GM18499 (cell line): Measurements from ENCODE around the gene CFAP46.

Source experiments
- ATAC-seq: cut with Tn5 transposase; IDR thresholded peaks from one replicate; pipeline ENCODE4 v1.9.1; 2021; ENCODE audit warnings: moderate number of reproducible peaks; ENCODE audit not compliant: insufficient read depth, unreplicated experiment

CFAP46 gene

DNA sequence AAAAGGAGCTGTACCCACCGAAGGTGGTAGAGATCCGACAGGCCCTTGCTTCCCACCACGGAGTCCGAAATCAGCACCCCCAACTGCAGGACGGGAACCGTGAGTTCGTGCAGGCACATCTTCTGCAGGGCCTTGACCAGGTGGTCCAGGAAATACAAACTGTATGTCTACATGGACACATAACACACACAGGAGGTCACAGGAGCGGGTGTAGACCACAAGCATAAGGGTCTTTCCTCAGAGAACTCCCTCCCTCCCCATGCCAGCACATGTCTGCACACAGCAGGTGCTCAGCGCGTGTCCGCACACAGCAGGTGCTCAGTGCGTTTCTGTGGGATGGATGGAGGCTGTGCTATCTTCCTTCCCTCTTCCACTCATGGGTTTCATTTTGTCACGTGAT, 69.7 kb downstream of the CFAP46 start:
- ATAC-seq: no peak

DNA sequence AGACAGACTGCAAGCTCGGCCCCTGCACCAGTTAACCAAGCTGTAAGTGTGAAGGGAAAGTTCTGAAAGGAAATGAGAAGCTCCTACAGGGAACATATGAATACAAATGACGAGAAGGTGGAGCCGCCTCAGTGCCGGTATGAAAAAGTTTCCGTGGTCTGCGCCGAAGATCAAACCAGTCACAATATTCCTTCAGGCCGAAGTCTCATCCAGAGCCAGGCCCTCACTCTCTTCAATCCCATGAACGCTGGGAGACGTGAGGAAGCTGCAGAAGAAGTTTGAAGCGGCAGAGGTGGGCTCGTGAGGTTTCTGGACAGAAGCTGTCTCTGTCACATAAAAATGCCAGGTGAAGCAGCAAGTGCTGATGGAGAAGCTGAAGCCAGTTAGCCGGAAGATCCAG, 71.9 kb downstream of the CFAP46 start:
- ATAC-seq: no peak

DNA sequence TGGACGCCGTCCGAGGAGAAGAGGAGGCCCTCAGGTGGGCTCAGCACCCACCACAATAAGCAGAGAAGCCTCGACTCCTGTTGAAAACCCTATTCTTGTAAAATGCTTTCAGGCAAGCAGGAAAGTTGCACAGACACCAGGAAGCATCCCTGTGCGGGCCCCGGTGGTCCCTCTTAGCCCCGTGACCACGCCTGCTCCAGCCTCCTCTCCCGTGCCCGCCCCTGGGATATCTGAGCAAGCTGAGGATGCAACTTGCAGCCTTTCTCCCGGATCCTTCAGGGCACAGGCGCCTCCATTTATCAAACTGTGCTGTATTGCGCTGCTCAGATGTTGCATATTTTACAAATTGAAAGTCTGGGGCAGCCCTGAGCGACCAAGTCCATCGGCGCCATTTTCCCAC, 72.7 kb downstream of the CFAP46 start:
- no peak for ATAC-seq

DNA sequence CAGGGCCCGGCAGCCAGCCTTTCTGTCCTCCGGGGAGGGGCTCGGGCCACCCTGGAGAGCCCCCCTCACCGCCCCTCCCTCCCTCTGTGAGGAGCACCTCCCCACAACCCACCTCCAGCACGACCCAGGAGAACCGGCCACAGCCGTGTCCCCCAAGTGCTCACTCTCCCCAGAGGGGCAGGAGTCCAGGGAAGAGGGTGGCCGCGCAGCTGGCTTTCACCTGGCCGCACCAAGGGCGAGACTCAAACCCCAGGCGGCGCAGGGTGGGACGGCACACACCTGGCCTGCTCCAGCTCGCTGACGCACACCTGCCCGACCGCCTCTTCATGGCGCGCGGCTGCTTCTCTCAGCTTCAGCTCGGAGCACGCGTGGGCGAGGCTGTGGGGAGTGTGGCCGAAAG, 73.4 kb downstream of the CFAP46 start:
- ATAC-seq: no peak

DNA sequence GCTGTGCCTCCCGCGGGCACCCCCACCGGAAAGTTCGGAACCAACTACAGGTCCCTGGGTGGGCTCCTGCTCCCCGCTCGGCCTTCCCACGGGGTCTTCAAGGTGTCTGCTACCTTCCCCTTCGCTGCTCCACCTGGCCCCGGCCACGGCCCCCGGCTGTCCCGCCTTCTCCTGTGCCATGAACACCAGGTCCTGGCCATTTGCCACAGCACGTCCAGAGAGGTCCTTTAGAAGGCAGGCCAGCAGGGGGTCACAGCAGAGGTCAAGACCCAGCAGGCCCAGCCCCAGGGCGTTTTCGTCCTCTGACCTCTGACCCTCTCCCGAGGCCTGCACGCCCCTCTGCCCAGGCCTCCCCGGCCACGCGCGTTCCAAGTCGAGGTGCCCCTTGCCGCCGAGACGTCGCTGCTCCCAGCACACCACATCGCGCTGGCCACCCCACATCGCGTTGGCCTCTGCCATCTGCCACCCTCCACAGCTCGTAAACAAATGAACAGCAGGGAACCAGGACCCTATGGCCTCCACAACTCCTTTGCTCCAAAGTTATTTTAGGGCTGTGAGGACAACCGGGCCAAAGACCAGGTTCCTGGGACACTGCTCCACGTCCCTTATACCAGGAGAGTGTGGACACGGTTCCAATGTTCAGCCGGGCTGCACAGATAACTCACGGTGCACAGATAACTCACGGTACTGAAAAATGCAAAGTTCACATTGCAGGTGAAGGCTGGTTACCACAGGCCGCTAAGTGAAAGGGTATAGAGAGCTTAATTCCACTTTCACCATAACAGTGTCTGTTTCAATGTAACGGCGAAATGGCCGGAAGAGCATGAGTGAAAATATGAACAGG, 74.3 kb downstream of the CFAP46 start:
- no peak for ATAC-seq

DNA sequence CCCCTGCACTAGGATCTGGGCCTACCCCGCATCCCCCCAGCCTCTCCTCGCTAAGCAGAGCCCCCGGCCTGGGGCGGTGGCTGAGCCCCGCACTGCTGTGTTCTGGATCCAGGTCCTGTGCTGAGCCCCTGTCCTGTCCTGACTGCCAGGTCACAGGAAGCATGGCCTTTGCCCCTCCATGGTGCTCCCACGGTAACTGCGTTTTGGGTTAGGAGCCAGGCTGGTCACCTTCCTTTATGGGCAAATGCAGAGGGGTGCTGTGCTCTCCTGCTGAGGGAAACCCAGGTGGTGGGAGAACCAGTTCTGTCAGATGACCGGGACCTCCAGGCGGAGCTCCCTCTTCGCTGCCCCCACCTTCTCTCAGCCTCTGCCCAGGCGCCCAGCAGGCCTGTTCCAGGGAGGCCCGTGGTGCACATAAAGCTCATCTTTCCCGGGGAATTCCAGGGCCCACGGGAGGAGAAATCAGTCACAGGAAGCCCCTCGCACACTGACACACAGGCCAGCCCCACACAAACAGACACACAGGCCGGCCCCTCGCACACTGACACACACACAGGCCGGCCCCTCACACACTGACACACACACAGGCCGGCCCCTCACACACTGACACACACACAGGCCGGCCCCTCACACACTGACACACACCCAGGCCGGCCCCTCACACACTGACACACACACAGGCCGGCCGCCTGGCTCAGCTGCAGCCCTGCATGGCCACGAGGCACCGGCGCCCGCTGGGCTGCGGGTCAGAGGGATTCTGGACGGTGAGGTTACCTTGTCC, 75.6 kb downstream of the CFAP46 start:
- ATAC-seq: no peak

DNA sequence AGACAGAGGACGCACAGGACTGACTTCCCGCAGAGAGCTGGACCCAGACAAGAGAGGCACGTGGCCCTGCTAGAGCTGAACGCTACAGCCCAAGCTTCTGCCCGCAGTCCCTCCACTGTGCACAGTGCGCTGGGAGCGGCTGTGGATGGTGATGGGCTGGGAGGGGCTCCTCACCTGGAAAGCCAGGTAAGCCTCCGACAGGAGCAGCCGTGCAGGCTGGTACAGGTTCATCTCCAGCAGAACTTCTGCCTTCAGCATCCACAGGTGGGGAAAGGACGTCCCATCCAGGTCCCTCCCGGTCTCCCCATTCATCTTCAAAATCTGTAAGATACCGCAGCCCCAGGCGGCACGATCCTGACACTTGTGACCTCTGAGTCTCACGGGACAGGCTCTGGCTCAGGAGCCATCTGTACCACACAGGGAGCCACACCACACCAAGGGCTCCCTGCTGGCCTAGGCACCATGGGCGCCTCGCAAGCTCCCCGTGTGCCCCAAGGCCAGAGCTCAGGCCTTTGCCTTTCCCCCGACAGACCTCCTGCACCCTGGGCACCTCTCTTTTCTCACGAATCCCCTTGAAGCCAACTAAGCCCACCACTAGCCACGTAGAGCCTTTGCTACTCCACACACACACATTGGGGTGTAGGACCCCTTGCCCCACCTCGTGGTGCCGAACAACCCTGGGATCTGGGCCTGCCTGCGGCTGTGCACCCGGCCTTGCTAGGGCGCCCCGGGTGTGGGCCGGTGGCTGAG, 76.3 kb downstream of the CFAP46 start:
- no peak for ATAC-seq

DNA sequence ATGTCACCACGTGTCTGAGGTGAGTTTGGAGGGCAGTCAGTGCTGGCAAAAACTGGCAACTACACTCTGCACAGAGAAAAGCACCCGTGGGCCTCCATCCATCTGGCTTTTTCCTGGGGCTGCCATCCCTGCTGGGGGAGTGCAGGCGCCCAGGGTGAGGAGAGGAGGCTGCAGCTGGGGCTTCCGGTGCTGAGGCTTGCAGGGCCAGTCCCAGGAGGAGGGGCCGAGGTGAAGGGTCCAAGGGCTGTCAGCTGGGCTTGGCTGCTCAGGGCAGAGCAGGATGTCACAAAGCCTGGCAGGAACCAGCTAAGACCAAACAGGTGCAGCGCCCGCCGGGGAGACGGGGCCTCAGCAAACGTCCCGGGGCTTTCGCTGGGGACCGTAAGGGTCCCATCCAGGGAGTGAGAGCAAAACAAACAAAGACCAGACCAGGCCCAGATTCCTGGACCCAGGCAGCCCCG, 77.2 kb downstream of the CFAP46 start:
- no peak for ATAC-seq

DNA sequence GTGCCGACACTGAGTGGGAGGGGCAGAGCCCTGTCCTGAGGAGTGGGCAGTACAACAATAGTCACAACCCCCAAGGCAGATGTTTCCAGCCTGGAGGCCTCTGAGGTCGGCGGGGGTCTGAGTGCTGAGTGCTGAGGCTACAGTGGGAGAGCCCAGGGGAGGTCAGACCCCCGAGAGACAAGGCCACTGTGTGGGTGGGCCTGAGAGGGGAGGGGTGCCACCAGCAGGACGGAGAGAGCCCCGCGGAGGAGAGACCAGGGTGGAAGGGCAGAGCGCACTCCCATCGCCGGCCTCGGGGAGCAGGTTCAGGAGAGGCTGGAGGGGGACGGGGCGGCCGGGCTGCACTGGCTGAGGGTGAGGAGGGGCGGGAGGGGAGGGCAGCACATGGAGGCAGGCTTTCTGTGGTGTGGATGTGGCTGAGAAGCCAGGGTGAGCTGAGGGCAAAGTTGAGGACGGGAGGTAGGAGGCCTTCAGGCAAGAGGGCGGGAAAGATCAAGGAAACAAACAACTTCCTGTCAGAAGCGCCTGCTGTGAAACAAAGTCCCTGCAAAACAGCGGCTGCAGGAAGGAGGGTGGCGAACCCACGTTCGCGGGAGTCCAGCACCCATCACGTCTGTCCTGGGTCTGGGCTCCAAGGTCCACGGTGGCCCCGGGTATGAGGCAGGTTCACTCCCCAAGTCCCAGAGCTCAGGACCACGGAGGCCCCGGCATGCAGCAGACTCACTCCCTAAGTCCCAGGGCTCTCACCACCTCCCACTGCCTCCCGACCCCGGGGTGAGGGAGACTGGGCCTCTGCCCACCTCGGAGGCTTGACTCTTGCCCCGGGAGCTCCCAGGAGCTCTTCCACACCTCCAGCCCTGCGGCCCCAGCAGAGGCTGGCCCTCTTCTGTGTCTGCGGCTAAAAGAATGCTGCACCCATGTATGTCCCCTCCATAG, 79.6 kb downstream of the CFAP46 start:
- no peak for ATAC-seq

DNA sequence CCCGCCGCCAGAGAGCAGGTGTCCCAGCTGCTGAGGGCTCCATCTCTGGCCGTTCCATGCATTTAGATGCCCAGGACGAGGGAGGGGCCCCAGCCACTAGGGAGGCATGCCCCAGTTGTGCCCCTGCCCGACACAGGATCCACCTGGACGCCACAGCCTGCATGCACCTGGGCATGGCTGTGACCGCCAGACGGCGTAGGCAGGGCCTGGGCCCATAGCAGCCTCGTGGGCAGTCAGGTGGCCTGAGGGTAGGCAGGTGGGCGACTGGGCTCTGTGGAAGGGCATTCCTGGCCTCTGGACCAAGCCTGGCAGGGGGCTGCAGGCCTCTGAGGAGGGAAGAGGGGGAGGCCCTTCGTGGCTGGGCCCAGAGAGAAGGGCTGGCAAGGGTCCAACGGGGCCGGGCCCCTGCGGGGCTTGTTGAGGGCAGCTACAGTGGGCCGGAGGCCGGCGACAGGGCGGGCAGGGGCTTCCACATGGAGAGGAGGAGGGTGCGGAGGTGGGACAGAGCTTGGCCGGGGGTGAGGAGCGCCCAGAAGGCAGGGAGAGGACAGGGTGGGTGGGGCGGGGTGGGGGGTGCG, 80.4 kb downstream of the CFAP46 start:
- no peak for ATAC-seq

DNA sequence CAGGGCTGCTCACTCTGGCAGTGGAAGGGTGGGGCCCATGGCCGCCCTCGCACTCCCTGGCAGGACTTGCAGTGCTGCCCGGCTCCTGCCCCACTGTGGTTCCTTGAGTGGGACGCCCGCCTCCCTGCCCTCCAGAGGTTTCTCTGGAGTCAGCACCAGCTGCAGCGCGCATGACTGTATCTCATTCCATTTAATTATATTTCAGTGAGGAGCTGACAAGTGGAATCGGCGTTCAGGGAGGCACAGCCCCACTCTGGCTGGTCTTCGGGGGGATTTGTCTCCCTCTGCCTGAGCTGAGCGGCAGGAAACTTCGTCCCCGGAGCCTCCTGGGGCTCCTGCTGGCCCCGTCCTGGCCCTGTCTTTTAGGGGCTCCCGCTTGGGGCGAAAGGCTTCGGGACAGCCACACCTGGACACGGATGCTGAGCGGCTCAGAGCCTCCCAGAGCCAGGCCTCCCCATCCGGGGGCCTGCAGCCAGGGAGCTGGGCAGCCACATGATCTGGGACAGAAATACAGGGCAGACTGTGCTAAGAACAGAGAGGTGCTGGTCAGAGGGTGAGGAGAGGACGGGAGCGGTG, 81.2 kb downstream of the CFAP46 start:
- ATAC-seq: no peak

DNA sequence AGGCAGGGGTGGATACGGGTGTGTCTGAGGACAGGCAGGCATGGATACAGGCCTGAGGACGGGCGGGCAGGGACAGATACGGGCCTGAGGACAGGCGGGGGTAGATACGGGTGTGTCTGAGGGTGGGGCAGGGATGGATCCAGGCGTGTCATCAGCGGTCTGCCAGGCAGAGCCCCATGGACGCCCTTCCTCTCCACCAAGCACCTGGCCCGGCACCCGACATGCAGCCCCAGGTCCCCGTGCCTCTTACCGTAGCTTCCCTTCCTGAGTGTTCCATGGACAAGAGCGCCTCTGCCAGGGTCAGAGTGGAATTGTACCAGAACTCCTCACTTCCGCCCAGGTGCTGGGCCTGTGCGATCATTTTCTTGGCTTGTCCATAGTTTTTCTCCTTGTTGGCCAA, 81.8 kb downstream of the CFAP46 start:
- ATAC-seq: no peak

DNA sequence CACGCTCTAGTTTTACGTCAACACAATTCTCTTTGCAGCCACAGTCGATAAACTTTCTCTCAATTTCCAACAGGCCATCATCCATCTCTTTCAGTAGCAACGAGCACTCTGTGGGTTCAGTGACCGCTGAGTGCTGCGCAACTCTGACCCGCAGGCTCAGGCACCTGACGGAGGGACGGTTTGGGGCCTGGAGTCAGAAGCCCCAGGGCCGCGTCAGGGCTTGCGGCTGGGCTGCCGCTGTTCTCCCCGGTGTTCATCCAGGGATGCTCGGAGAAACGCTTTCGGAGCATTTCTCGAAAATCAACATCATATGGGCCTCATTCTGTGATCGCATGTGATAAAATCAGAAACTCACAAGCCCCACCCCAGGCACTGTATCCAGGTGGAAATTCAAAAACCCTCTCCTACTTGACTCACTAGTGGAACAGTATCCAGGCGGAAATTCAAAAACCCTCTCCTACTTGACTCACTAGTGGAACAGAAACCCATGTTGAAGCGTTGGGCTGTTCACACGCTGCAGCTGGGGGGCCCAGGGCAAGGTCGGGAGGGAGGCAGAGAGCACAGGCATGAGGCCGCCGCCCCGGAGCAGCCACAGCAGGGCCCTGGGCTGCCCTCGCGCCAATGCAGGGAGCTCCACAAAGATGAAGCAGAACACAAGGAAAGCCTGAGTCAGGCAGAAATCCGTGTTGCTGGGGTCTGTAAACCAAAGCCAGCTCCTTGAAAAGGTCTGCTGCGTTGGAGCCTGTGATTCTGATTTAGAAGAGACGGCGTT, 83.1 kb downstream of the CFAP46 start:
- ATAC-seq: no peak

DNA sequence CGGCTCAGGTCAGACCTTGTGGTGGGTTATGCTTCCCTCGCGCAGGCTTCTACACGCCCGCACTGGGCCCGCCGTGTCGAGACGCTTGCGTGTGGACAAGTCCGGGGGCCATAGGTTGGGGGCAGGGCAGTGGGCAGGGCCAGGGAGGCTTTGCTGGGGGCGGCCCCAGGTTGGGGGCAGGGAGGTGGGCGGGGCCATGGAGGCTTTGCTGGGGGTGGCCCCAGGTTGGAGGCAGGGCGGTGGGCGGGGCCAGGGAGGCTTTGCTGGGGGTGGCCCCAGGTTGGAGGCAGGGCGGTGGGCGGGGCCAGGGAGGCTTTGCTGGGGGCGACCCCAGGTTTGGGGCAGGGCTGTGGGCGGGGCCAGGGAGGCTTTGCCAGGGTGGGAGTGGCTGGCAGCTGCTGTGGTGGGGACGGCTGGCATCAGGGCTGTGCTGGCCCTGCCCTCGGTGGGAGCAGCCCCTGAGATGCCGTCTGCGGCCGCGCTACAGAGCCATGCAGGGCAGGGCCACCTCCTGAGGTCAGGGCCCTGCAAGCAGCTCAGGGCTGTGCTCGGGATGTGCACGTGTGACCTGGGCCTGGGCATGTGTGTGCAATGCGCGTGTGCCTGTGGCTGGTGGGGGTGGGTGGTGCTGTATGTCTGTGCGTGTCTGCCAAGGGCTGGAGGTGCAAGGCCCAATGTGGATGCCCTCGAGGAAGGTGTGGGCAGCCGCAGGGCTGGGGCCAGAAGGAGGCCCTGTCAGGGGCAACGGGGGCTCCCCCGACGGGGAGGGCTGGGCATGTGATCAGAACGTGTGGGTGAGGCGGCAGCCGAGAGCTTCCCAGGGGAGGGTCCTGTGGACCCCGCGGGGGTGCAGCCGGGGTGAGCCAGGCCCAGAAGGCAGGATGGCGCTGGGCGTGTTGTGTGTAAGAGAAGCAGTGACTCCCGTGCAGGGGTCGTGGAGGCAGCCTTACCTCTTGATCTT, 84.0 kb downstream of the CFAP46 start:
- ATAC-seq: no peak

DNA sequence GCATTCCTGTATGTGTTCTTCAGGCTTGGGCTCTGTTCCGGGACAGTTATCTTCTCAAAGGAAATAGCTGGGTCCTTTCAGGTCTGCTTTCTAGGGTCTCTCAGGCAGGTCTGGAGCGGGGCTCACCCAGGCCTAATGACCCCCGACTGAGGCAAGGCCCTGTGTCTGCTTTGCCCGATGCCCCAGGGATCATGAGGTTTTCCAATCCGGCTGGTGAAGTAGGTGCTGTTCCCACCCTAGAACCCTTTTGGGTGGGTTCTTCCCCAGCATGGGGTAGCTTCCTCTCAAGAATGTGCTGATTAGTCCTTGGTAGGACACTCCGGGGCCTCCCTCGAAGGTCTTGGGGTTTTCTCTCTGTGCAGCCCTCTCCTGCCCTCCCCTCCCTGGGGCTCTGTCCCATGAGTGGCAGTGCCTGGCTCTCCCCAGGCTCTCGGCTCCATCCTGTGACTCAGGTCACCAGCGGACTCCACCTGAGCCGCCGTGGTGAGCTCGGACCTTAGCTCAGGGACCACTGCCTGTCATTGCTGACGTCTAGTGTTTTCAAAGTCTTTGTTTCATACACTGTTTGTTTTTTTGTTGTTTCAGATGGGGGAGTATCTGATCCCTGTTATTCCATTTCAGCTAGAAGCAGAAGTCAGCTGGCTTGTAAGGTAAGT, 85.4 kb downstream of the CFAP46 start:
- ATAC-seq: no peak

DNA sequence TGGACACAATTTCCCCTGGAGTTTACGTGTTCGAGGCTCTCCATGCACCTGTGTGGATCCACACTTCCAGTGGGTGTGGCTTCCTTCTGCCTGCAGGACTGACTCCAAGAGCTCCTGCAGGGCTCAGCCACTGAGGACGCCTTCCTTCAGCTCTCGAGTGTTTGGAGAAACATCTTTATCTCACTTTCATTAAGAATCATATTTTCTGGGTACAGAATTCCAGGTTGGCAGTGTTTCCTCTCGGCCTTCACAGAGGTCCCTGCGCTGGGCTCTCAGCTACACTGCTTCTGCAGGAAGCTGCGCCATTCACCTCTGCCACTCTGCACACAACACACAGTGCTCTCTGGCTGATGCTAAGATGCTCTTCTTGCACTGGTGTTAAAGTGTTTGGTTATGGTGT, 86.5 kb downstream of the CFAP46 start:
- no peak for ATAC-seq

DNA sequence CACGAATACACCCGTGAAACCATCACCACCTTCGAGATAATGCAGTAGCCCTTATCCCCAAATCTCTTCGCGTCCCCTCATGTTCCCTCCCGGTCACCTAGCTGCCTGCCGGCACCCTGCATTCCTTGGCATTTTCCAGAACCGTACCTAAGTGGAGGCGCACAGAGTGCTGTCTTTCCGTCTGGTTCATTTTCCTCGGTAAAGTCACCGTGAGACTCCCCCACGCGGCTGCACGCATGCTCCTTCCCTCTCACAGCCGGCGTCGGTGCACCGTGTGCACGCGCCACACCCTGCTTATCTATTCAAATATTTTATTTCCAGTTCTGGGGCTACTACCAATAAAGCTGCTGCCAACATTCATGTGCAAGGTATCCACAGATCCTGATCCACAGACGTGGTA, 90.9 kb downstream of the CFAP46 start:
- ATAC-seq: no peak
